ENCODE data around the gene KLHL5.
A peak's percentile ranks its signal among the peaks of the same experiment; 100 is the strongest.

KLHL5 gene

DNA sequence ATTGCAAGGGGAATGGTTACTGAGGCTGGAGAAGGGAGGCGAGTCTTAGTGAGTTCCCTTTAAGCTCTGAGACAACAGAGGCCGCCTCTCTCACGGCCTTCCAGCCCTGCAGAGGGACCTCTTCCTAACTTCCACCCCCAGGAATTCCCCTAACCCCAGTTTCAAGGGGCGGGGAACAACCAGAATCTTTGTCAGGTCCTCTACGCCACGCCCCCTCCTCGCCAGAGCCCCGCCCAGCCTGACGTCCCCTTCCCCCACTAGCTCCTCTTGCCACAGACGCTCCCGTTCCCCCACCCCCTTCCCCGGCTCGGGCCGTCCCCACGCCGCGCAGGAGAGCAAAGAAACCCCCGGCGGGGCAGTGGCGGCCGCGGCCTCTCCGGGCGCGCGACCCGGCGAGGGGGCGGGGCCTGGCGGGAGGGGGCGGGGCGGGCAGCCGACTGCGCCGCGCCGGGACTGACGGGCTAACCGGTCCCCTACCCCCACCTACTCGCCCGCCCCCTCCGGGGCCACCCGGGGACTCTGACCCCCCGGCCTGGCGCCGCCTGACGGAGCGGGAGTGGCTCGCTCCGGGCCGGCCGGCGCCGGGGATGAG lies 17.6 kb upstream of the KLHL5 start:
- DNase-seq, result peak; percentile 61

DNA sequence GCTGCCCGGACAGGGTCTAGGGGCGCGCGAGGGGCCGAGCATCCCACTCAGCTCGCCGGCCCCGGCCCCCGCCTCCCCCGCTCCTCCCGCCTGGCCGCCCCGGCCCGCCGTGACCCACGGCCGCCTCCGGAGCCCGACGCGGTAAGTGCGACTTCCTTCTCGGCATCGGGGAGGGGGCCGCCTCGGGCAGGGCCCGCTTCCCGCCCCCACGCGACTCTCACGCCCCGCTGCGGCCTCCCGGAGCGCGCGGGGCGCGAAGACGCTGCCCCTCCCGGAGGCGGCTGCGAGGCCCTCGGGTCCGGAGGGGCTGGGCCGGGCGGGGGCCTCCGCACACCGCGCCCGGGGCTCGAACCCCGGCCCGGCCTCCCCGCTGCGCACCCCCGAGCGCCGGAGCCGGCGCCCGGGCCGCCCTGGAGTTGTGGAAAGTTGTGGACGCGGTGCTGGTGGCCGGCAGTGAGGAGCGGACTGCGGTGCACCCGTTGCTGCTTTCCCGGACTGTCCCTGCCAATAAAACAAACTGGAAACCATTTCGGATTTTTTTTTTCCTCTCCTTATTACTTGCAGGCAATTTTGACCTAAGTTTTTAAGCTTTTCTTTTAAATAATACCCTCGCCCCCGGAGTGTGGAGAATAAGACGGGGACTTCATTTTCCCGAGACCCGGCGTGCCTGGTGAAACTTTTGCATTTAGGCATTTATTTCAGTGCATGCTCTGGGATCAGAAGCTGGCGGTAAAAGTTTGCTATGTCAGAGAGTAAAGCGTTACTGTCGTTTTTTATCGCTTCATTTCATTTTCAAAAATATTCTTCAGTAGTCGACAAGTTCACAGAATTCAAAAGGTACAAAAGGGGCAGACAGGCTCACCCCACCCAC lies 16.8 kb upstream of the KLHL5 start:
- no peak for DNase-seq

DNA sequence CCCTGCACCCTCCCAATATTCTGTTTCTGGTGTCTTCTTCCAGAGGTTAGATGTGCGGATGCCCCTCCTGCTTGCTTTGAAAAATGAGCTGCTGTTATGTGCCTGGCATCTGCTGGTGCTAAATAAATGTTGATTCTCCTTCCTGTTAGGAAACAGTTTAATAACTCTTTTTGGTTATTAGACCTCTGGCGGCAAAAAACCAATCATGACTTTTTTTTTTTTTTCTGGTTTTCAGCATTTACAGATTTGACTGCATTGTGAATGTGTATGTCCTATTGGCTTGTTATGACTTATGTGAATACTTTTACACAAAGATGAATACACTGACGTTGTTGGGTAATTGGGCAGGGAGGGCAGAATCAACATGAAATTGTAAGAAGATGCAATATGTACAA lies 16.2 kb upstream of the KLHL5 start:
- DNase-seq, result no peak

DNA sequence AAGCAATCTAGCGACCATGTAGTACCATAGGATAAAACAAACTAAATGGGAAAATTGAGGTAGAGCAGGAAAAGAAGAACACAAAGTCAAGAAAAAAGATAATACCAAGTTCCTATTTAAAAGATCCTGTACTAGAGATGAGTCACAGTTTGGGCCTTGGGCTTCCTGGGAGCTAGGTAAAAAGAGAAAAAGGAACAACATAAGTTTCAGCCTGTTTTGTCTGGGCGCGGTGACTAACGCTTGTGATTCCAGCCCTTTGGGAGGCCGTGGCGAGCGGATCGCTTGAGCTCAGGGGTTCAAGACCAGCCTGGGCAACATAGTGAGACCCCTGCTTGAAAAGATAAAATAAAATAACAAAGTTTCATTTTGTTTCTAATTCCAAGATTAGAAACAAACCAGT lies 15.8 kb upstream of the KLHL5 start:
- DNase-seq, result no peak

DNA sequence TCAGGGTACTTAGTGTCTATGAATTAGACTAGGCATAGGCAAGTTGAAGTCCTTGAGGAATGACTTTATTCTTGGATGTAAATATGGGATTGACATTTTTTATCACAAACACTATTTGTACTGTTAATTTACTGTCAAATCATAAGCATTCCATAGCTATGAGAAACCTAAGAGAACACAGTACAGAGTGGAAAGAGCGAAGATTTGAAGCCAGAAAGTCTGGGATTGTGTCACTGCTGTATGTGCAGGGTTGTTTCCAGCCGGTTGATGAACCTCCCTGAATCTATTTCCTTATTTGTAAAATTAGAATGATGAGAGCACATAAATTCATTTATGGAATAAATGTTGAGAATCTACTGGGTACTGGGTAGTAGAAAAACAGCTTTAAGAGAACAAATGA lies 14.4 kb upstream of the KLHL5 start:
- no peak for DNase-seq

DNA sequence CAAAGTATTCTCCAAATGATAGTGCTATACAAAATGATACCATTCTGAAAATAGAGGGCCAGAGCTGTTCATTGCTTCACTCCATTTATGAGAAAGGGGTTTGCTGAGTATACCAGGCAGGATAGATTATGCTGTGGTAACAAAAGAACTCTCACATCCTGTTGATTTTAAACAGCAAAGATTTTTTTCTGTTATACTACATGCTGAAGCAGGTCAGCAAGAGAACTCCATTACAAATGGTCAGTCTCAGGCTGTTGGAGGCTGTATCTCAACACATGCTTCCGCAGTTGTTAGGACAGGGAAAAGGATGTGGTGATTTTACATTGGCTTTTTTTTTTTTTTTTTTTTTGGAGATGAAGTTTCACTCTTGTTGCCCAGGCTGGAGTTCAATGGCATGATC lies 13.7 kb upstream of the KLHL5 start:
- DNase-seq, result no peak

DNA sequence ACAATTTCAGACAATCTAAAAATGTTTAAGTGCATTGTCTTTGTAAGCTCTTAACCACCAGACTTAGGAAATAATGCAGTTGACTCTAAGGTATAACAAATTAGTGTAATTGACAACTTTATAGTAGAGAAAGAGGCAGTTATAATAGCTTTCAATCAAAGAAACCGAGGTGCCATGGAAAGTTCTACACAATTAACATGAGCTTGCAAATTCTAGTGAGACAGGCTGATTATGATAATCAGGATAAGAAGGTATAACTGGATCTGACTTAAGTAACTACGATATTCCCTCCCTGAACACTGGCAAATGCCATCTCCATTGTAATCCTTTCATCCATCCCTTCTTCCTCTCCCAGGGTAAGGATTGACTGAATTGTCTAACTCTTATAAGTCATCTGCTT lies 11.4 kb upstream of the KLHL5 start:
- DNase-seq, result no peak

DNA sequence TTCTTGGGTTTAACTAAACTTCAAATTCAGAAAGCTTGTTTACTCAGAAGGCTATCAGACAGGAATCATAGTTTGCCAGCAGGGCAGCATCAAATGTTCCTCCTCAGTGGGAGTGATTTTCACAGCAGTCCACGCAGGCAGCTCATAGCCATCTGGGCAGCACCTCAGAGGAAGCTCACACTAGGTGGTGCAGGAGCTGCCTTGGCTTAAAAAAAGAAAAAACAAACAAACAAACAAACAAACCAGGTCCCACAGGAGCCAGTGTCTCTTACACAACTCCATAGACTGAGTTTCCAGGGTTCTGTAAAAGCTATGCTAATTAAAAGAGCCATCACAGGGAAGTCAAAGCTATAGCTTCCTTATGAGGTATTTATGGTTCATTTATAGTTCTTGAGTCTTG lies 10.5 kb upstream of the KLHL5 start:
- no peak for DNase-seq

DNA sequence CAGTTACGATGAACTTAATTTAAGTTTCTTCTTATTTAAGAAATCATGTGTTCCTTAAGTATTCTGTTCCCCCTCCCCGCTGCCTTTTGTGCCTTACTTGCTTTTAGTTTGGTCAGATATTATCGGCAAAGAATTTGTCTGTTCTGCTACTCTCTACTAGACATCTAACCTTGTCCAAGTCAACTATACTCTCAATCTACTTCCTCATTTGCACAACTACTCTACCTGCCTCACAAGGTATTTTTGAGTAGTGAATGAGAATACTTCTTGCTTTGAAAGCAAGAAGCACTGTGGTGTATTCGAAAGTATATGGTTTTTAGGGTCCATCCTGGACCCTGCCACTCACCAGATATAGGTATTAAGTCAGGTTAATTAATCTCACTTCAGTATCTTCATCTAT lies 8.0 kb upstream of the KLHL5 start:
- no peak for DNase-seq

DNA sequence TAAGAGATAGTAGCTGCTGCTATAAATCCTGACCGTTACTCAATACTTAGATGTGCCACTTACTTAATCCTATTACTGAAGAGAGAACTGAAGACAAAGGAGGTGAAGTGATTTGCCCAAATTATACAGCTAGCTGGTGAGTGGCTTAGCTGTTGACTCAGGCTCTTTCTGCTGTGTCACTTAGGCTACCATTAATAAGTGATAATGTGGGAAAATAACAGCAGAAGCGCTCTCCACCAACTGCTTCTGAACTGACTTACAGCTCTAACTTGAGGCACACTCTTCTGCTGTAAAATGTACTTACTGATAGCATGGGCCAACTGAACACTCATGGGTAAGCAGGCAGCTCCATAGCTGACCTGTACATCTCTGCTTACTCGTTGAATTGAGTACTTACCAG lies 7.5 kb upstream of the KLHL5 start:
- DNase-seq, result no peak

DNA sequence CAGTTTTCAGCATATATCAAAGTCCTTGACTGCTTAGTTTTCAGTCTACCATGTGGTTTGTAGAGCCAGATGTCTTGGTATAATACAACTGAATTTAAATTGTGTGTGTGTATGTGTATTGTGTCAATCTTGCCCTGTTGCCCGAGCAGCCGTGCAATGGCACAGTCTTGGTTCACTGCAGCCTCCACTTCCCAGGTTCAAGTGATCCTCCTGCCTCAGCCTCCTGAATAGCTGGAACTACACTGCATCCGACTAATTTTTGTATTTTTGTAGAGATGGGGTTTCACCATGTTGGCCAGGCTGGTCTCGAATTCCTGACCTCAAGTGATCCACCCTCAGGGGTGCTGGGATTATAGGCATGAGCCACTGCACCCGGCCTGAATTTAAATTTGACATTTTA lies 6.0 kb upstream of the KLHL5 start:
- DNase-seq, result no peak

DNA sequence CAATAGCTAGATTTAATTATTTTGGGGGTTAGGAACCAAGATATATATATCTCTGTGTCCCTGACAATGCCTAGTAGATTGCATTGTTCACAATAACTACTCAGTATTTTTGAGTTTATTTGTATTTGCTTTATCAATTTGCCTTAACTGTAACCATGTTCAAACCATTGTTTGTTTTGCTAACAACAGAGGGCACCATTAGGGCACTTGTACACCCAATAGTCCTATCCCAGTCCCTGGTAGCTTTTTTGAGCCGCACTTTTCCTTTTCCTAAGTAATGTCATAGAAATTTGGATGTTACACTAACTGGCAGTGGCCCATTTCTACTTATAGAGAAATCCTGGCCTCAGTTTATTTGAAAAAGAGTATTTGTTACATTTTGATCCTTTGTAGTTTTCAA lies 575 bp upstream of the KLHL5 start:
- DNase-seq, result no peak

DNA sequence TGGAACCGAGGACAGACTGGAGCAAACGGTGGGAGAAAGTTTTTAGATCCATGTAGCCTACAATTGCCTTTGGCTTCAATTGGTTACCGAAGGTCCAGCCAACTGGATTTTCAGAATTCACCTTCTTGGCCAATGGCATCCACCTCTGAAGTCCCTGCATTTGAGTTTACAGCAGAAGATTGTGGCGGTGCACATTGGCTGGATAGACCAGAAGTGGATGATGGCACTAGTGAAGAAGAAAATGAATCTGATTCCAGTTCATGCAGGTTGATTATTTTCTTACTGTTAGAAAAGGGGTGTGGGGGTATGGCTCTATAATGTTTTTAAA lies 702 bp downstream of the KLHL5 start:
- no peak for DNase-seq

DNA sequence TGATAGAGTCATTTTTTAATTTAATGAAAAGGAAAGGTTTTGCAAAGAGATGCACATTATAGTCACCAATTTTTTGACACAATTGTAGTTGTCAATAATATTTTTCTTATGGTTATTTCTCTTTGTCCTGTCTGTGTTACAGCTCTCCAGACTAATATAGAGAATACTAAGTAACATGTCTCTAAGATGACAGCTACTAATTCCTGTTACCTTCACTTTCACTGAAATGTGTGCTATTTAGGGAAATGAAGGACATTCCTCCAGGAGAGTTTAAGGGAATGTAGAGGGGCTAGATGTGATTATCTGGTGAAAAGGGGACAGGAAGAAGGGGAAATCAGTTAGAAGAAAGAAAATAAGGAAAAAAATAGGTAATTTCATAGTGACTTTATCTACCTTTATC lies 1.4 kb downstream of the KLHL5 start:
- no peak for DNase-seq

DNA sequence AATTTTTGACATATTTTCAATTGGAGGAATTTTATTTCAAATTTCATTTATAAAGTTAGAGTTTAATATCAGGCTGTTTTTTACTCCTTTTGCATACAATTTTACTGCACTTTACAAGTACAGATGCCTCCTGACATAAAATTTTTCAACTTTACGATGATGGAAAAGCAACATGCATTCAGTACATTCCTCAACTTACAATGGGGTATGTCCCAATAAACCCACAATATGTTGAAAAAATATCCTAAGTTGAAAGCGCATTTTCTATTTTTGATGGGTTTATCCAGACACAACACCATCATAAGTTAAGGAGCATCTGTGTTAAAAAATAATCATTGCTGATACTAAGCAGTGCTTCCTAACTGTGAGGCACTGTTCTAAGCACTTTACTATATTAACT lies 4.3 kb downstream of the KLHL5 start:
- DNase-seq, result no peak

DNA sequence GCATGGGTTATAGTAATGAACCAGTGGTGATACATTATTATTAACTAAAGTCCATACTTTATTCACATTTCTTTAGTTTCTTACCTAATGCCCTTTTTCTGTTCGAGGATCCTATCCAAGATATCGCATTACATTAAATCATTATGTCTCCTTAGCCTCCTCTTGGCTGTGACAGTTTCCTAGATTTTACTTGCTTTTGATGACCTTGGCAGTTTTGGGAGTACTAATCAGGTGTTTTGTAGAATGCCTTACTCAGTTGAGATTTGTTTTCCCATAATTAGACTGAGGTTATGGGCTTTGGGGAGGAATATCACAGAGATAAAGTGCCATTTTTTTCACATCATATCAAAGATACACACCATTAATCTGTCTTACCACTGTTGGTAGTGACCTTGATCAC lies 5.0 kb downstream of the KLHL5 start:
- no peak for DNase-seq

DNA sequence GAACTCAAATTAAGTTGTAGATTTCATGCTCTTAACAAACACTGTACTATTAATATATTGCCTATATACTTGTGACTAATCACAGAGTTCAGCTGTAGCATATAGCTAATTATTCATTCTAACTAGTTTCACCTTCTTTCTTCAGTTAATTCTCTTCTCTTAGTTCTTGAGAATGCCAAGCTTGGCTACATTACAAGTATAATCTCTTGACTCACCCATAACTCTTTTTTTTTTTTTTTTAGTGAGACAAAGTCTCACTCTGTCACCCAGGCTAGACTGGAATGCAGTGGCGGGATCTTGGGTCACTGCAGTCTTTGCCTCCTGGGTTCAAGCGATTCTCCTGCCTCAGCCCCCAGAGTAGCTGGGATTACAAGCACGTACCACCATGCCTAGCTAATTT lies 5.4 kb downstream of the KLHL5 start:
- DNase-seq, result no peak

DNA sequence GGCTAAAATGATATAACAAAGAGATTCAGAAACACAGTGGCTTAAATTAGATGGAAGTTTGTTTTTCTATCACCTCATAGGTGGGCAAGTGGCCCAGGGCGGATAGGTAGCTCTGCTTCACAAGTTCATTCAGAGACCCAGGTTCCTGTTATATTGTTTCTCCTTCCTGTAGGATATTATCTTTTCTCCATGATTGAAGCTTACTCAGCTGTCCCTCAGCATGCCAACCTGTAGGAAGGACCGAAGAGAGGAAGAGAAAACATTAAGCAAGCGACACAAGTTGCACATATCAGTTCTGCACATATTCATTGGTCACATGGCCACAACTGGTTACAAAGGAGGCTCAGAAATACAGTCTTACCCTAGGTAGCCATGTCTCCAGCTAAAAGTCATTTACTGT lies 6.9 kb downstream of the KLHL5 start:
- DNase-seq, result no peak

DNA sequence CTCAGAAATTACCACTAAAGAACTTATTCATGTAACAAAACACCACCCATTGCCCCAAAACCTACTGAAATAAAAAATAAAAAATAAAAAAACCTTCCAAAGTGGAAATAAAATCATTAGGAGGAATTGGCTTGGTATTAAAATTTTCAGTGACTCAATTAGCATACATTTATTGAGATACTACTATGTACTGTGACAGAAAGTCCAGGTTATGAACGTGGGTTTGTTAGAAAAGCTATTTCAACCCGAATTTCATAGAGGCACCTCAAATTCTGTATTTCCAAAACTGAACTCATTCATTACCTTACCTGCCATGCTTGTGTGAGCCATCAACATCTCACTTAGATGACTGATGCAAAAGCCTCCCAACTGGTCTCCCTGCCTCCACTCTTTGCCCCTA lies 16.8 kb downstream of the KLHL5 start:
- DNase-seq, result no peak

DNA sequence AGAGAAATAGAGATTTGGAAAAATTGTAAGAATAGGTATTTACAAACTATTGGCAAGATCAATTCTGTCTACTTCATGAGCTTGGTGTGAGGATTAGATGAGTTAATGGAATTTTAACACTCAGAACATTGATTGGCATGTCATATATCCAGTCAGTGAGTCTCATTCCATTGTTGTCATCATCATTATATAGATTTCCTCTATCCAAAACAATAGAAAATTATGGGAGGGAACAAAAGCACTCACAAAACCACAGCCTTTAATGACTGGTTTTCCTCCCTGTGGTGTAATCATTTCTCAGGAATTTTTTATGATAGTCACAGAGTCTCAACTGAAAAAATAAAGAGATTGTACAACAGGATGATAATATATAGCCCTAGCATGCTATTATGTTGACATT lies 21.1 kb downstream of the KLHL5 start:
- no peak for DNase-seq

DNA sequence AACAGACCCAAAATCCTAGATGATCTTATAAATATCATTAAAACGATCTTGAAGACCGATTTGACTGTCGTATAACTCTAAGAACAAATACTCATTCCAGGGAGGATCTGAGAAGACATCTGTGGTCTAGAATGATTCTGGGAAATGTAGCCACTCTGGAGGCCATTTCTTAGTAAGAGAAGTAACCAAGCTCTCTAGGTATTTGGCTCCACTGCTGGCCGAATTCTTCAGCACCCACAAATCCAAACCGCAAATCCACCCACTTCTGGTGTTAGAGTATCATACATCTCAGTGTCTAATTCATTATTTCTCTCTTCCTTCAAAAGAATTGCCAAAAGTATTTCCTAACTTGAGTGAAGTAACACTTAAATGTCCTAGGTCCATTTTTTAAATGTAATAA lies 23.9 kb downstream of the KLHL5 start:
- DNase-seq, result no peak

DNA sequence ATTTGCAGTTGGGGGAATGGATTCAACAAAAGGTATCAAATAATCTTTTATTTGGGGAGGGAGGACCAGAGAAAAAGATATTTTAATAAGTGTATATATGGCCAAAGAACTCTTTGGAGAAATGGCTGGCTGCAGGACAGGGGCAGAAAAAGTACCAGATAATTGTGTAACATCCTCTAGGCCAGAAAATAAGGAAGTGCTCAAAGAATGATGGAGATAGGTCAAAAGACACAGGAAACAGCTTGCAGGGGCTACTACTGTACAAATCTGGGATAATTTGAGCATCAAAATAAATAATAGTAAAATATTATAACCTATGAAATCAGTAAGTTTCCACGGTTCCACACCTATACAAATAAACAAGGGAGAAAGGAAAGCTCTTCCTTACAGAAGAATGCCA lies 34.8 kb downstream of the KLHL5 start:
- DNase-seq, result no peak

DNA sequence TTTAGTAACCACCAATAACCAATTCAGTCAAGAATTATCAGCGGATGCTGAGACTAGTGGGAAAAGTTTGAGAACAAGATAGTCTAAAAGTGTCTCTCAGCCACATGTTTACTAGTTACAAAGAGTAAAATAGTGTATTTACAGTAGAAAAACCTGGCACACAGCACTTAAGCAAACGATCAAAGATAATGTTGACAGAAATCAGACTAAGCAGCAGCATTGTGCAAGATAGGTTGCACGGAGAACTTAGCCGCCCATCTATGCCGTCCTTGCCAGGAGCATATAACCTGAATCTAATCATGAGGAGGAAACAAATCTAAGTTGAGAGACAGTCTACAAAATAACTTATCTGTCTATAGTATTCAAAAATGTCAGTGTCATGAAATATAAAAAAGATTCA lies 35.3 kb downstream of the KLHL5 start:
- no peak for DNase-seq

DNA sequence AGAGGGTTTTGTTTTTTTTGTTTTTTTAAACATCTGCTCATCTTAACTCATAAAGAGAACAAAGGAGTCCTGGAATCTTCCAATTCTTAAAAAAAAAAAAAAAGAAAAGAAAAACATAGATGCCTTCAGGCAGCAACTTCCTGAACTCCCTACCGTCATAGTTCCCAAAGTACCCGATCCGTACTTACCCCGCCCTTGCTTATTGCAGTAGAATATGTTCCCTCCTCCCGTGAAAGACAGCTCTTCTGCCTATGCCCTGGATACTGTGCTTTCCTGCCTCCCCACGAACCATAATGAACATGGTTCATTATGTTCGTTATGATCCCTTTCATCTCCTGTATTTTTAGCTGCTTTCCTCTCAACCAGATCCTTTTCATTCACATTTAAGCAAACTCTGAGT lies 40.3 kb downstream of the KLHL5 start:
- DNase-seq, result no peak

DNA sequence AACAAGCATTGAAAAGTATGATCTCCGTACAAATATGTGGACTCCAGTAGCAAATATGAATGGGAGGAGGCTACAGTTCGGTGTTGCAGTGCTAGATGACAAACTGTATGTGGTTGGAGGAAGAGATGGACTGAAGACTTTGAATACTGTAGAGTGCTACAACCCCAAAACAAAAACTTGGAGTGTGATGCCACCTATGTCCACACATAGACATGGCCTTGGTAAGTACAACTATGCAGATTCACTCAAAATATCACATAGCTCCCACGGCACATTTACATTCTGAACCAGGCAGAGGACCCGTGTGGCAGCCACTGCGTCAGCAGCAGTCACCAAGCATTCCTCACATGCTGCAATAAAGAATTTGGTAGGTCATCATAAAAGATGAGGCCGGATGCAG lies 41.3 kb downstream of the KLHL5 start:
- DNase-seq, result no peak
